Subcutaneous abdominal adipose tissue (tissue), 5 donors: ENCODE results near the gene TCAP.

Experiments used
- H3K27ac ChIP-seq: one replicate; pipeline ENCODE4 v1.7.0; 2013; ENCODE audit warnings: low read depth, mild to moderate bottlenecking, inconsistent platforms, low read length, moderate library complexity
- H3K27me3 ChIP-seq, 5 donors: one replicate each; pipeline ENCODE4 v1.7.0; 2013; ENCODE audit warnings: low read length in 5 of 5, inconsistent platforms in 1 of 5; ENCODE audit not compliant: control insufficient read depth in 5 of 5, insufficient read depth in 4 of 5
- H3K36me3 ChIP-seq, 5 donors: one replicate each; pipeline ENCODE4 v1.7.0; 2013; ENCODE audit warnings: low read length in 5 of 5; ENCODE audit not compliant: control insufficient read depth in 5 of 5, insufficient read depth in 5 of 5
- H3K4me1 ChIP-seq, 5 donors: one replicate each; pipeline ENCODE4 v1.7.0; 2013; ENCODE audit warnings: low read length in 5 of 5, mild to moderate bottlenecking in 3 of 5, moderate library complexity in 1 of 5; ENCODE audit not compliant: control insufficient read depth in 5 of 5, insufficient read depth in 5 of 5
- H3K4me3 ChIP-seq, 5 donors: one replicate each; pipeline ENCODE4 v1.7.0; 2013; ENCODE audit warnings: low read length in 5 of 5, low read depth in 1 of 5
- H3K9ac ChIP-seq, 5 donors: one replicate each; pipeline ENCODE4 v1.7.0; 2013; ENCODE audit warnings: low read length in 5 of 5, mild to moderate bottlenecking in 4 of 5, moderate library complexity in 3 of 5
- H3K9me3 ChIP-seq, 5 donors: one replicate each; pipeline ENCODE4 v1.7.0; 2013; ENCODE audit warnings: low read length in 5 of 5; ENCODE audit not compliant: control insufficient read depth in 5 of 5
- donor health status: healthy.
- donor health status: healthy.
- donor health status: healthy.
- donor health status: healthy.
- donor health status: healthy.

Gene TCAP

GRCh38 chr17:39679521-39680192, 14.5 kb downstream of the TCAP start:
- H3K9me3 ChIP-seq: no peaks in the 10 kb centered on the region
- H3K9ac ChIP-seq: peak overlapping the region in 1 of 5 donors; percentile 21
- no peak overlapping the region for H3K27ac ChIP-seq
- no peak overlapping the region for H3K4me3 ChIP-seq
- H3K36me3 ChIP-seq: peaks cover 0 to 52% (median 26%) of the 10 kb centered on the region in 5 donors
- peaks cover 3 to 31% (median 13%) of the 10 kb centered on the region in 5 donors for H3K4me1 ChIP-seq
- no peaks in the 10 kb centered on the region for H3K27me3 ChIP-seq

- H3K4me1 ChIP-seq: peaks cover 0 to 27% (median 11%) of the 10 kb centered on the region in 5 donors
- peaks cover 0 to 44% (median 29%) of the 10 kb centered on the region in 5 donors for H3K36me3 ChIP-seq
- no peak overlapping the region for H3K9ac ChIP-seq
- no peaks in the 10 kb centered on the region for H3K9me3 ChIP-seq
- H3K27ac ChIP-seq: no peak overlapping the region
- H3K27me3 ChIP-seq: no peaks in the 10 kb centered on the region
- H3K4me3 ChIP-seq: no peak overlapping the region
These were observed 18.3 kb downstream of the TCAP start for GRCh38 chr17:39683295-39683939.

GRCh38 chr17:39684369-39685192, 19.4 kb downstream of the TCAP start:
- no peak overlapping the region for H3K4me3 ChIP-seq
- peaks cover 2 to 28% (median 18%) of the 10 kb centered on the region in 5 donors for H3K4me1 ChIP-seq
- no peak overlapping the region for H3K27ac ChIP-seq
- H3K27me3 ChIP-seq: no peaks in the 10 kb centered on the region
- H3K36me3 ChIP-seq: peaks cover 0 to 39% (median 25%) of the 10 kb centered on the region in 5 donors
- H3K9ac ChIP-seq: no peak overlapping the region
- H3K9me3 ChIP-seq: no peaks in the 10 kb centered on the region

- H3K36me3 ChIP-seq: peaks cover 0 to 24% (median 18%) of the 10 kb centered on the region in 5 donors
- H3K4me3 ChIP-seq: peak overlapping the region; percentile 71 to 99 (median 95)
- H3K27ac ChIP-seq: no peak overlapping the region
- no peaks in the 10 kb centered on the region for H3K27me3 ChIP-seq
- peaks cover 2 to 18% (median 14%) of the 10 kb centered on the region in 5 donors for H3K4me1 ChIP-seq
- no peaks in the 10 kb centered on the region for H3K9me3 ChIP-seq
- H3K9ac ChIP-seq: no peak overlapping the region
These were observed 22.0 kb downstream of the TCAP start for GRCh38 chr17:39687101-39687545.

GRCh38 chr17:39687546-39688474, 22.7 kb downstream of the TCAP start, which contains the start of gene PGAP3:
Gene PGAP3, minus strand, starts transcription at chr17:39688057. Its CDS starts 43 bp downstream, at chr17:39688014.
- Histone ChIP-seq H3K27ac (peak within 1 kb of the TSS; percentile 67), H3K9me3 (no peaks in the 10 kb centered on the region), H3K4me3 (peak within 1 kb of the TSS; percentile 71 to 99 (median 95)), H3K4me1 (peaks cover 2 to 18% (median 14%) of the 10 kb centered on the region in 5 donors), H3K27me3 (no peaks in the 10 kb centered on the region), H3K9ac (peak within 1 kb of the TSS; percentile 50 to 82 (median 71)), H3K36me3 (peaks cover 0 to 24% (median 18%) of the 10 kb centered on the region in 5 donors)

GRCh38 chr17:39688475-39688835, 23.3 kb downstream of the TCAP start:
- H3K9ac ChIP-seq: peak overlapping the region; percentile 50 to 82 (median 71)
- H3K4me1 ChIP-seq: peaks cover 2 to 18% (median 14%) of the 10 kb centered on the region in 5 donors
- no peak overlapping the region for H3K27ac ChIP-seq
- H3K36me3 ChIP-seq: peaks cover 0 to 19% (median 14%) of the 10 kb centered on the region in 5 donors
- no peaks in the 10 kb centered on the region for H3K27me3 ChIP-seq
- peak overlapping the region; percentile 71 to 99 (median 95) for H3K4me3 ChIP-seq
- no peaks in the 10 kb centered on the region for H3K9me3 ChIP-seq

GRCh38 chr17:39688945-39689344, 23.8 kb downstream of the TCAP start:
- Histone ChIP-seq H3K27ac (no peak overlapping the region), H3K9me3 (no peaks in the 10 kb centered on the region), H3K27me3 (no peaks in the 10 kb centered on the region), H3K9ac (no peak overlapping the region), H3K36me3 (peaks cover 0 to 16% (median 12%) of the 10 kb centered on the region in 5 donors), H3K4me1 (peaks cover 2 to 18% (median 14%) of the 10 kb centered on the region in 5 donors), H3K4me3 (peak overlapping the region; percentile 71 to 99 (median 95))

GRCh38 chr17:39694593-39694992, 29.4 kb downstream of the TCAP start:
- no peaks in the 10 kb centered on the region for H3K9me3 ChIP-seq
- H3K27ac ChIP-seq: no peak overlapping the region
- no peak overlapping the region for H3K9ac ChIP-seq
- H3K4me3 ChIP-seq: no peak overlapping the region
- H3K4me1 ChIP-seq: peaks cover 0 to 4% (median 3%) of the 10 kb centered on the region in 5 donors
- peaks cover 0 to 10% (median under 1%) of the 10 kb centered on the region in 5 donors for H3K27me3 ChIP-seq
- H3K36me3 ChIP-seq: peaks cover 0 to 5% (median 3%) of the 10 kb centered on the region in 5 donors

- Histone ChIP-seq H3K4me3 (no peak overlapping the region), H3K9ac (no peak overlapping the region), H3K27ac (no peak overlapping the region), H3K4me1 (peaks cover 0 to 6% (median 5%) of the 10 kb centered on the region in 5 donors), H3K27me3 (peaks cover 0 to 10% (median 2%) of the 10 kb centered on the region in 5 donors), H3K9me3 (no peaks in the 10 kb centered on the region), H3K36me3 (peaks cover 0 to 5% (median 3%) of the 10 kb centered on the region in 5 donors)
These were observed 29.9 kb downstream of the TCAP start for GRCh38 chr17:39695089-39695474.
